Measurements from ENCODE around the gene UBC.

The UBC gene

GRCh38 chr12:124878795-124879516, 35.5 kb downstream of the UBC start:
- H3K36me3 ChIP-seq (ENCODE audit: control insufficient read depth in 2 of 2, insufficient read depth in 1 of 2, low read length in 2 of 2): no peaks in the 10 kb centered on the region
- TF ChIP-seq ZNF121 (tag by site-specific recombination; IDR thresholded peaks at IDR 0.05) (0 out of 2 replicates have a peak, but pooled peaks have one; percentile 74), ZNF623 (tag by site-specific recombination; IDR thresholded peaks at IDR 0.05) (peak; percentile 95), ZSCAN16 (tag by site-specific recombination; IDR thresholded peaks at IDR 0.05) (no peak)
- TF ChIP-seq, protein P1, sequence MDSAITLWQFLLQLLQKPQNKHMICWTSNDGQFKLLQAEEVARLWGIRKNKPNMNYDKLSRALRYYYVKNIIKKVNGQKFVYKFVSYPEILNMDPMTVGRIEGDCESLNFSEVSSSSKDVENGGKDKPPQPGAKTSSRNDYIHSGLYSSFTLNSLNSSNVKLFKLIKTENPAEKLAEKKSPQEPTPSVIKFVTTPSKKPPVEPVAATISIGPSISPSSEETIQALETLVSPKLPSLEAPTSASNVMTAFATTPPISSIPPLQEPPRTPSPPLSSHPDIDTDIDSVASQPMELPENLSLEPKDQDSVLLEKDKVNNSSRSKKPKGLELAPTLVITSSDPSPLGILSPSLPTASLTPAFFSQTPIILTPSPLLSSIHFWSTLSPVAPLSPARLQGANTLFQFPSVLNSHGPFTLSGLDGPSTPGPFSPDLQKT (IDR thresholded peaks at IDR 0.05; ENCODE audit: borderline replicate concordance, low read depth, low read length): no peak
- ChIA-PET POLR2A (no interaction called here), CTCF (interaction anchor here (0.8 to 1.2 kb wide), 2 partner anchors 26 to 28 kb away, joined by 3 to 6 read pairs; no protein-coding TSS in a partner anchor)
- H3K9me3 ChIP-seq (ENCODE audit: control insufficient read depth, insufficient read depth, low read depth, low read length): no peaks in the 10 kb centered on the region
- H3K4me1 ChIP-seq (ENCODE audit: control insufficient read depth, insufficient read depth, low read length): peaks cover 3% of the 10 kb centered on the region; the same call in 1 of the 2 replicates
- H3K4me3 ChIP-seq (ENCODE audit: low read depth, low read length): no peak overlapping the region
- no peak overlapping the region for H3K27ac ChIP-seq (ENCODE audit: extremely low read depth, low read depth, low read length)

- H3K36me3 ChIP-seq (ENCODE audit: control insufficient read depth in 2 of 2, insufficient read depth in 1 of 2, low read length in 2 of 2): no peaks in the 10 kb centered on the region
- no peak overlapping the region for H3K27ac ChIP-seq (ENCODE audit: extremely low read depth, low read depth, low read length)
- TF ChIP-seq ZNF155 (tag by site-specific recombination; IDR thresholded peaks at IDR 0.05) (no peak), ZNF274 (IDR thresholded peaks at IDR 0.05; ENCODE audit: low read length) (no peak), ZNF274 (tag by site-specific recombination; IDR thresholded peaks at IDR 0.05; ENCODE audit: borderline replicate concordance) (no peak), ZNF221 (tag by site-specific recombination; IDR thresholded peaks at IDR 0.05; ENCODE audit: borderline replicate concordance) (no peak), ZNF560 (tag by site-specific recombination; IDR thresholded peaks at IDR 0.05; ENCODE audit: borderline replicate concordance) (no peak), INSM2 (tag by site-specific recombination; IDR thresholded peaks at IDR 0.05) (no peak), ZNF548 (tag by site-specific recombination; IDR thresholded peaks at IDR 0.05) (no peak), ZNF623 (tag by site-specific recombination; IDR thresholded peaks at IDR 0.05) (no peak), ZFP37 (tag by site-specific recombination; IDR thresholded peaks at IDR 0.05) (no peak), SETDB1 (IDR thresholded peaks at IDR 0.05; ENCODE audit: insufficient read length, low read length) (no peak), ZNF341 (tag by site-specific recombination; IDR thresholded peaks at IDR 0.05; ENCODE audit: low read depth) (no peak), EGR2 (tag by site-specific recombination; IDR thresholded peaks at IDR 0.05; ENCODE audit: low read depth) (no peak), BCL11A (tag by site-specific recombination; IDR thresholded peaks at IDR 0.05; ENCODE audit: low read depth) (no peak), KLF16 (tag by site-specific recombination; IDR thresholded peaks at IDR 0.05) (no peak), SALL2 (tag by site-specific recombination; IDR thresholded peaks at IDR 0.05; ENCODE audit: borderline replicate concordance) (no peak), REST (tag by site-specific recombination; IDR thresholded peaks at IDR 0.05) (no peak)
- TF ChIP-seq, protein P2, sequence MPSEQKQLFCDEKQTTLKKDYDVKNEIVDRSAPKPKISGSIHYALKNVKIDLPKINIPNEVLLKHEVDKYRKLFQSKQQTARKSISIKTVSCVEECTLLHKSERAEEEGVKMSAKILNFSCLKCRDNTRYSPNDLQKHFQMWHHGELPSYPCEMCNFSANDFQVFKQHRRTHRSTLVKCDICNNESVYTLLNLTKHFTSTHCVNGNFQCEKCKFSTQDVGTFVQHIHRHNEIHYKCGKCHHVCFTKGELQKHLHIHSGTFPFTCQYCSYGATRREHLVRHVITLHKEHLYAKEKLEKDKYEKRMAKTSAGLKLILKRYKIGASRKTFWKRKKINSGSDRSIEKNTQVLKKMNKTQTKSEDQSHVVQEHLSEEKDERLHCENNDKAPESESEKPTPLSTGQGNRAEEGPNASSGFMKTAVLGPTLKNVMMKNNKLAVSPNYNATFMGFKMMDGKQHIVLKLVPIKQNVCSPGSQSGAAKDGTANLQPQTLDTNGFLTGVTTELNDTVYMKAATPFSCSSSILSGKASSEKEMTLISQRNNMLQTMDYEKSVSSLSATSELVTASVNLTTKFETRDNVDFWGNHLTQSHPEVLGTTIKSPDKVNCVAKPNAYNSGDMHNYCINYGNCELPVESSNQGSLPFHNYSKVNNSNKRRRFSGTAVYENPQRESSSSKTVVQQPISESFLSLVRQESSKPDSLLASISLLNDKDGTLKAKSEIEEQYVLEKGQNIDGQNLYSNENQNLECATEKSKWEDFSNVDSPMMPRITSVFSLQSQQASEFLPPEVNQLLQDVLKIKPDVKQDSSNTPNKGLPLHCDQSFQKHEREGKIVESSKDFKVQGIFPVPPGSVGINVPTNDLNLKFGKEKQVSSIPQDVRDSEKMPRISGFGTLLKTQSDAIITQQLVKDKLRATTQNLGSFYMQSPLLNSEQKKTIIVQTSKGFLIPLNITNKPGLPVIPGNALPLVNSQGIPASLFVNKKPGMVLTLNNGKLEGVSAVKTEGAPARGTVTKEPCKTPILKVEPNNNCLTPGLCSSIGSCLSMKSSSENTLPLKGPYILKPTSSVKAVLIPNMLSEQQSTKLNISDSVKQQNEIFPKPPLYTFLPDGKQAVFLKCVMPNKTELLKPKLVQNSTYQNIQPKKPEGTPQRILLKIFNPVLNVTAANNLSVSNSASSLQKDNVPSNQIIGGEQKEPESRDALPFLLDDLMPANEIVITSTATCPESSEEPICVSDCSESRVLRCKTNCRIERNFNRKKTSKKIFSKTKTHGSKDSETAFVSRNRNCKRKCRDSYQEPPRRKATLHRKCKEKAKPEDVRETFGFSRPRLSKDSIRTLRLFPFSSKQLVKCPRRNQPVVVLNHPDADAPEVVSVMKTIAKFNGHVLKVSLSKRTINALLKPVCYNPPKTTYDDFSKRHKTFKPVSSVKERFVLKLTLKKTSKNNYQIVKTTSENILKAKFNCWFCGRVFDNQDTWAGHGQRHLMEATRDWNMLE (tag by site-specific recombination; conservative IDR thresholded peaks at IDR 0.05; ENCODE audit: low read depth): no peak
- no peaks in the 10 kb centered on the region for H3K9me3 ChIP-seq (ENCODE audit: control insufficient read depth, insufficient read depth, low read depth, low read length)
- H3K4me3 ChIP-seq (ENCODE audit: low read depth, low read length): no peak overlapping the region
- ChIA-PET POLR2A (no interaction called here), CTCF (no interaction called here)
- peaks cover 3% of the 10 kb centered on the region; the same call in 1 of the 2 replicates for H3K4me1 ChIP-seq (ENCODE audit: control insufficient read depth, insufficient read depth, low read length)
Observed at GRCh38 chr12:124877423-124877822, 37.0 kb downstream of the UBC start.

Measured in HEK293 (cell line).